Tibial artery (tissue), 4 donors: ENCODE data around the gene PCNX3.
A peak's percentile ranks its signal among the peaks of the same experiment; 100 is the strongest.

Experiments
- DNase-seq, 2 donors: peaks; one replicate each; pipeline ENCODE4 v3.0.0-alpha.2; 2019
- H3K27ac ChIP-seq, 2 donors: fragments of 200-600 bp; sonication (generic) in 1 of 2; 1 replicate in 1 of 2; 2 replicates in 1 of 2; pipeline ENCODE4 v1.5.1; 2018 to 2019; ENCODE audit warnings: mild to moderate bottlenecking in 1 of 2
- H3K27me3 ChIP-seq, 2 donors: fragments of 200-600 bp; sonication (generic) in 1 of 2; one replicate each; pipeline versions ENCODE4 v1.5.1 to v1.6.0; 2016 to 2019
- H3K36me3 ChIP-seq, 3 donors: fragments of 200-600 bp; sonication (generic) in 2 of 3; one replicate each; pipeline ENCODE4 v1.5.1; 2016 to 2019; ENCODE audit warnings: mild to moderate bottlenecking in 2 of 3
- H3K4me1 ChIP-seq, 4 donors: fragments of 200-600 bp; sonication (generic) in 2 of 4; 1 replicate in 3 of 4; 2 replicates in 1 of 4; pipeline ENCODE4 v1.5.1; 2016 to 2019
- H3K4me3 ChIP-seq, 2 donors: fragments of 200-600 bp; sonication (generic) in 1 of 2; 1 replicate in 1 of 2; 2 replicates in 1 of 2; pipeline ENCODE4 v1.5.1; 2018 to 2019; ENCODE audit warnings: mild to moderate bottlenecking in 2 of 2
- H3K9me3 ChIP-seq, 3 donors: fragments of 200-600 bp; sonication (generic) in 1 of 3; one replicate each; pipeline ENCODE4 v1.5.1; 2016 to 2019
- intact Hi-C: fragments of 100-400 bp; cut with DNase I; formaldehyde crosslinking; loops from one replicate; pipeline ENCODE4 v1.15.0; 2023; ENCODE audit warnings: low total_unique reads
- TF ChIP-seq, protein P1 (sequence below), 2 experiments: fragments of 200-600 bp in 1 of 2; fragments of 450-650 bp in 1 of 2; IDR thresholded peaks; one replicate each; pipeline ENCODE4 v1.5.1; 2017 to 2019; ENCODE audit warnings: antibody characterized with exemption in 2 of 2, mild to moderate bottlenecking in 1 of 2, moderate library complexity in 1 of 2

The PCNX3 gene

GRCh38 chr11:65615229-65615949 lies at the start of gene PCNX3:
Gene PCNX3 (plus strand): TSS chr11:65615776. CDS start chr11:65616312, 536 bp downstream.
- Histone ChIP-seq H3K9me3 (no peaks in the 10 kb centered on the region), H3K27ac (peak within 1 kb of the TSS; percentile 88 to 96), H3K27me3 (no peaks in the 10 kb centered on the region), H3K36me3 (peaks cover 26 to 65% (median 33%) of the 10 kb centered on the region in 3 donors), H3K4me3 (peak within 1 kb of the TSS; percentile 98), H3K4me1 (peaks cover 0 to 59% (median 49%) of the 10 kb centered on the region in 4 donors)
- TF ChIP-seq, protein P1, sequence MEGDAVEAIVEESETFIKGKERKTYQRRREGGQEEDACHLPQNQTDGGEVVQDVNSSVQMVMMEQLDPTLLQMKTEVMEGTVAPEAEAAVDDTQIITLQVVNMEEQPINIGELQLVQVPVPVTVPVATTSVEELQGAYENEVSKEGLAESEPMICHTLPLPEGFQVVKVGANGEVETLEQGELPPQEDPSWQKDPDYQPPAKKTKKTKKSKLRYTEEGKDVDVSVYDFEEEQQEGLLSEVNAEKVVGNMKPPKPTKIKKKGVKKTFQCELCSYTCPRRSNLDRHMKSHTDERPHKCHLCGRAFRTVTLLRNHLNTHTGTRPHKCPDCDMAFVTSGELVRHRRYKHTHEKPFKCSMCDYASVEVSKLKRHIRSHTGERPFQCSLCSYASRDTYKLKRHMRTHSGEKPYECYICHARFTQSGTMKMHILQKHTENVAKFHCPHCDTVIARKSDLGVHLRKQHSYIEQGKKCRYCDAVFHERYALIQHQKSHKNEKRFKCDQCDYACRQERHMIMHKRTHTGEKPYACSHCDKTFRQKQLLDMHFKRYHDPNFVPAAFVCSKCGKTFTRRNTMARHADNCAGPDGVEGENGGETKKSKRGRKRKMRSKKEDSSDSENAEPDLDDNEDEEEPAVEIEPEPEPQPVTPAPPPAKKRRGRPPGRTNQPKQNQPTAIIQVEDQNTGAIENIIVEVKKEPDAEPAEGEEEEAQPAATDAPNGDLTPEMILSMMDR (IDR thresholded peaks at IDR 0.05): no peak
- DNase-seq: peak; percentile 100
- intact Hi-C loops: loop anchor here (5.0 kb wide), 2 partner anchors 47 to 202 kb away; partner anchors contain the start of gene RELA

- Histone ChIP-seq H3K36me3 (peaks cover 0 to 9% (median 0%) of the 10 kb centered on the region in 3 donors), H3K4me3 (peak overlapping the region; percentile 72 to 96), H3K9me3 (no peaks in the 10 kb centered on the region), H3K27ac (peak overlapping the region; percentile 93 to 98), H3K4me1 (peaks cover 0 to 59% (median 49%) of the 10 kb centered on the region in 4 donors), H3K27me3 (no peaks in the 10 kb centered on the region)
- intact Hi-C loops: loop anchor here (2.0 kb wide), 1 partner anchor 29 kb away; no protein-coding TSS in a partner anchor
- no peak for DNase-seq
- TF ChIP-seq, protein P1 (IDR thresholded peaks at IDR 0.05): no peak
Measured at GRCh38 chr11:65569164-65569972, 46.2 kb upstream of the PCNX3 start.

GRCh38 chr11:65569973-65570918 lies 45.3 kb upstream of the PCNX3 start, which contains the start of gene ZNRD2:
Gene ZNRD2 (plus strand): TSS chr11:65570477. CDS start chr11:65570492, 15 bp downstream.
- intact Hi-C loops: loop anchor here (2.0 kb wide), 1 partner anchor 29 kb away; no protein-coding TSS in a partner anchor

DNA sequence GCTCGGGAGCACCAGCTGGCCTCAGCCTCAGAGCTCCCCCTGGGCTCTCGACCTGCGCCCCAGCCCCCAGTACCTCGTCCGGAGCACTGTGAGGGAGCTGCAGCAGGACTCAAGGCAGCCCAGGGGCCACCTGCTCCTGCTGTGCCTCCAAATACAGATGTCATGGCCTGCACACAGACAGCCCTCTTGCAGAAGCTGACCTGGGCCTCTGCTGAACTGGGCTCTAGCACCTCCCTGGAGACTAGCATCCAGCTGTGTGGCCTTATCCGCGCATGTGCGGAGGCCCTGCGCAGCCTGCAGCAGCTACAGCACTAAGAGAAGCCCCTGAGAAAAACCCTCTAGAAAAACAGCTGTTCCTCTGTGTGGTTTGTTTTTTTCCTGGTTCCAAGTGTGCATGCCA lies 44.2 kb upstream of the PCNX3 start:
- TF ChIP-seq, protein P1 (IDR thresholded peaks at IDR 0.05): no peak
- Histone ChIP-seq H3K36me3 (peaks cover 0 to 9% (median 0%) of the 10 kb centered on the region in 3 donors), H3K4me3 (peak overlapping the region; percentile 94 to 96), H3K4me1 (peaks cover 0 to 70% (median 58%) of the 10 kb centered on the region in 4 donors), H3K9me3 (no peaks in the 10 kb centered on the region), H3K27ac (peak overlapping the region; percentile 93 to 98), H3K27me3 (no peaks in the 10 kb centered on the region)
- no peak for DNase-seq
- intact Hi-C loops: no loop called here

More at GRCh38 chr11:65569973-65570918, 45.3 kb upstream of the PCNX3 start, which contains the start of gene ZNRD2:
- TF ChIP-seq, protein P1 (IDR thresholded peaks at IDR 0.05): peak; percentile 38 to 50
- Histone ChIP-seq H3K4me3 (peak within 1 kb of the TSS; percentile 72 to 96), H3K27me3 (no peaks in the 10 kb centered on the region), H3K27ac (peak within 1 kb of the TSS; percentile 93 to 98), H3K4me1 (peaks cover 0 to 67% (median 56%) of the 10 kb centered on the region in 4 donors), H3K36me3 (peaks cover 0 to 9% (median 0%) of the 10 kb centered on the region in 3 donors), H3K9me3 (no peaks in the 10 kb centered on the region)
- peak; percentile 98 to 99 for DNase-seq
